ENCODE results near the gene RABAC1.
"Not testable (repeated sequence)": the region's sequence is repeated elsewhere in the genome, so short reads cannot be mapped to it uniquely, and the experiment has no call there.

Gene RABAC1

DNA sequence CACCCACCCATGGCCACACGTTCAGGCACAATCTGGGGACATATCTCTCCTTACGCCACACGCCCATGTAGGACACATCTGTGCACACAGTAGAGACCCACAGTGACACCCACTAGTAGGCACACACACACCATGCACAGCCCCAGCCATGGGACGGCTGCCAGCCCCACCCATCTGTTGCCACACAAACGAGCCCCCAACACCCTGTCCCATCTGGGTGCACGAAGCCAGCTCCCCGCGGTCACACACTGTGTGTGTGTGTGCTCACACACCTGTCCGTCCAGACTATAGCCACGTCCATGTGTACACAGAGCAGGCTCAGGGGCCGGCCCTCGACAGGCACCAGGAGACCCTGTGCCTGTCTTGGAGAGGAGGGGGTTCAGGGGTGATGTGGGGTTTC lies 41.4 kb downstream of the RABAC1 start:
- DNase-seq, result no peak

GRCh38 chr19:41915776-41916414 lies 43.2 kb downstream of the RABAC1 start:
- no peak for DNase-seq

GRCh38 chr19:41915021-41915775 lies 43.9 kb downstream of the RABAC1 start:
- DNase-seq, result no peak

GRCh38 chr19:41914424-41914834 lies 44.7 kb downstream of the RABAC1 start:
- not testable (repeated sequence) for DNase-seq

DNA sequence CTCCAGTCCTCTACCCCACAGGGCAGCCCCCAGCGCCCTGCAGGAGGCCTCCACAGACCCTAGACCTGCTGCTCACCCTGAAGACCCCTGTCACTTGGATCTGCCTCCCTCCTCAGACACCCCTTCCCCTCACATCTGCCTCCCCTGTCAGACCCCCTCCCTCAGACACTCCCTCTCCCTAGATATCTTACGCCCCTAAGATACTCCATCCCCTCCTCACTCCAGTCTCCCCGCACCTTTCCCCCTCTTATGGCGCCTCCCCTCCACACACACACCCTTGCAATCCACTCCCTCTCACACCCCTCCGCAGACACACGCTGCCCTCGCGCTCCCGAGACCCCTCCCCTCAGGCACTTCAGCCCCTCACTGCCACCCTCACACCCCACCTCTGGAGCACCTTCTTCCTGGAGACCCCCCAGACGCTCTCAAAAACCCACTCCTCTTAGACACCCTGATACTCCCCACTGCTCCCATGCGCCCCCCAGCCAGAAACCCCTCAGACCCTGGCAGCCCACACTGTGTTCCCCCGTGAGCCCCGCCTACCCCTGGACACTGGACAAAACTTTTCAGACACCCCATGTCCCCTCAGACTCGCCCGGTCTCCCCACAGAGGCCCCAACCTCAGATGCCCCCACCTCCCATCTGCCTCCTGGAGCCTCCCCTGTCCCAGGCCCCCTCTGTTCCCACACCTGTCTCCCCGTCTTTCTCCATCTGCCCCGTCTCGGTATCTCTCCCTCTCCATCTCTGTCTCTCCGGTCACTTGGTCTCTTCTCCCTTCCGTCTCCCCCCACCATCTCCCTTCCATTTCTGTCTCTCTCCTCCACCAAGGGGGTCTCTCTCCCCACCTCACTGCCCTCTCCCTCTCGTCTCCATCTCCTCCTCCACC lies 45.3 kb downstream of the RABAC1 start:
- DNase-seq, result no peak

GRCh38 chr19:41912899-41913537 lies 46.1 kb downstream of the RABAC1 start:
- no peak for DNase-seq

GRCh38 chr19:41911889-41912731 lies 47.0 kb downstream of the RABAC1 start:
- no peak for DNase-seq

GRCh38 chr19:41910992-41911888 lies 47.9 kb downstream of the RABAC1 start:
- no peak for DNase-seq

- no peak for DNase-seq
These were observed 48.7 kb downstream of the RABAC1 start for GRCh38 chr19:41910240-41910991.

- DNase-seq, result no peak
These were observed 49.4 kb downstream of the RABAC1 start for GRCh38 chr19:41909706-41910105.

DNA sequence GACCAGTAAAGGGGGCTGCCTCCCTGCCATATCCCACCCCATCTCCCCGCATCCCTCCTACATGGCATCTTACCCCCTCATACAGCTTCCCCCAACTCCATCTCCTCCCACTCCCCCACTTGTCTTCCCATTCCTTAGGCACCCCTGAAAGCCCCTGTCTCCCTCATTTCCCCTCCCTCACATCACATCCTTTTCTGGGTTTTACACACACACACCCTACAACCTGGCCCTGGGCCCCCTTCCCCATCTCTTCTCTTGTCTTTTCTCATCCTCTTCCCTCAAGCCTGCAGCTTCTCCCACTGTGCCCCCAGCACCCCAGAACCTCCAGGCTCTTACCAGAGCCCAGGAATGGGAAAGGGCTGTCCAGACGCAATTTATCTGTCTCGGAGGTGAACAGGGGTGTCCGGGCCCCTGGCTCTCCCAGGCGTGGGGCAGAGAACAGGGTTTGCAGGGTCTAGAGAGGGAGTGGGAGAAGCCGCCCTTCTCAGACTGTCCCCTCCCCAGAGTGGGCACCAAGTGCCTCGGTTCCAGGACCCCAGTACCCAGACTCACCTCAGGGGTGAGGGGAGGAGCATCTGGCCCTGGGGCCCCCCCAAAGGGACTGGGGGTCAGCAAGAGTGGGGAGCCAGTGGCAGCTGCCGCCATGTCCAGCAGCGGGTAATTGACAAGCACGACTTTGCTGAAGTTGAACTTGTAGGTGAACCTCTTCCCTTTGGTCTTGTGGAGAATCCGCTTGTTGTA lies 50.2 kb downstream of the RABAC1 start:
- no peak for DNase-seq

- no peak for DNase-seq
These were observed 51.0 kb downstream of the RABAC1 start for GRCh38 chr19:41907994-41908615.

- no peak for DNase-seq
These were observed 52.0 kb downstream of the RABAC1 start for GRCh38 chr19:41906916-41907680.

Data from amygdala (tissue), 56 donors.